Esophagus squamous epithelium (tissue), 5 donors: Measurements from ENCODE around the gene CEP112. TPM values are rescaled to one million over a fixed set of nuclear protein-coding genes. Genes with fewer than 3 reads are reported as not detected.
A peak's percentile ranks its signal among the peaks of the same experiment; 100 is the strongest.

Experiments used
- DNase-seq: peaks from one replicate; lab custom pipeline; 2025; lab: John Stamatoyannopoulos, UW
- H3K27ac ChIP-seq, 4 donors: fragments of 200-600 bp; sonication (generic); one replicate each; pipeline ENCODE4 v1.5.1; 2016 to 2019; ENCODE audit warnings: mild to moderate bottlenecking in 1 of 4
- H3K27me3 ChIP-seq, 4 donors: fragments of 200-600 bp; sonication (generic); 1 replicate in 3 of 4; 2 replicates in 1 of 4; pipeline versions ENCODE4 v1.5.1 to v1.6.0; 2017 to 2021; ENCODE audit warnings: antibody characterized with exemption in 1 of 4
- H3K36me3 ChIP-seq, 3 donors: fragments of 200-600 bp; sonication (generic); one replicate each; pipeline ENCODE4 v1.5.1; 2016 to 2019
- H3K4me1 ChIP-seq, 3 donors: fragments of 200-600 bp; sonication (generic); one replicate each; pipeline ENCODE4 v1.5.1; 2017 to 2019
- H3K4me3 ChIP-seq, 4 donors: fragments of 200-600 bp; sonication (generic); 1 replicate in 3 of 4; 2 replicates in 1 of 4; pipeline ENCODE4 v1.5.1; 2016 to 2019; ENCODE audit warnings: mild to moderate bottlenecking in 2 of 4, moderate library complexity in 1 of 4
- H3K9me3 ChIP-seq, 3 donors: fragments of 200-600 bp; sonication (generic); one replicate each; pipeline ENCODE4 v1.5.1; 2016 to 2019
- POLR2A ChIP-seq, 4 donors: fragments of 450-650 bp; IDR thresholded peaks; one replicate each; pipeline ENCODE4 v1.6.1; 2017; ENCODE audit warnings: antibody characterized with exemption in 4 of 4, mild to moderate bottlenecking in 4 of 4, moderate library complexity in 3 of 4
- WGBS, 2 donors: methylation state at CpG; one replicate each; pipeline ENCODE4 v1.1.5; 2018; 5-methylcytosine and 5-hydroxymethylcytosine counted together
- intact Hi-C: fragments of 100-400 bp; cut with DNase I; formaldehyde crosslinking; loops from one replicate; pipeline ENCODE4 v1.15.0; 2022
- total RNA-seq, 4 donors: library from RNA; depleted of rRNA; stranded (reverse); fragments of >200 nt; gene quantifications; one replicate each; pipeline ENCODE4 v1.1.0, GENCODE V29; 2016
- TF ChIP-seq, protein P1 (sequence below), 6 experiments: fragments of 450-650 bp in 4 of 6; fragments of 200-600 bp in 2 of 6; sonication (generic) in 2 of 6; IDR thresholded peaks; one replicate each; pipeline ENCODE4 v1.5.1; 2016 to 2019; ENCODE audit warnings: antibody characterized with exemption in 6 of 6, mild to moderate bottlenecking in 4 of 6, moderate library complexity in 4 of 6
- donor health status: DM: yes; HTN: yes; CAD: no.

The CEP112 gene
- total RNA-seq, 4 donors from 2014 or later: 2.5 to 10.9 (median 6.4) TPM

- Histone ChIP-seq H3K27ac (no peak overlapping the region), H3K9me3 (no peaks in the 10 kb centered on the region), H3K4me3 (no peak overlapping the region), H3K27me3 (no peaks in the 10 kb centered on the region), H3K4me1 (peaks cover 0 to 25% (median 9%) of the 10 kb centered on the region in 3 donors), H3K36me3 (no peaks in the 10 kb centered on the region)
- intact Hi-C loops: no loop called here
- DNase-seq: no peak
- 90 to 100% methylated on average over 1 to 2 of the region's 2 CpGs for WGBS, 2 donors
- no peak for TF ChIP-seq POLR2A (IDR thresholded peaks at IDR 0.05)
- TF ChIP-seq, protein P1, sequence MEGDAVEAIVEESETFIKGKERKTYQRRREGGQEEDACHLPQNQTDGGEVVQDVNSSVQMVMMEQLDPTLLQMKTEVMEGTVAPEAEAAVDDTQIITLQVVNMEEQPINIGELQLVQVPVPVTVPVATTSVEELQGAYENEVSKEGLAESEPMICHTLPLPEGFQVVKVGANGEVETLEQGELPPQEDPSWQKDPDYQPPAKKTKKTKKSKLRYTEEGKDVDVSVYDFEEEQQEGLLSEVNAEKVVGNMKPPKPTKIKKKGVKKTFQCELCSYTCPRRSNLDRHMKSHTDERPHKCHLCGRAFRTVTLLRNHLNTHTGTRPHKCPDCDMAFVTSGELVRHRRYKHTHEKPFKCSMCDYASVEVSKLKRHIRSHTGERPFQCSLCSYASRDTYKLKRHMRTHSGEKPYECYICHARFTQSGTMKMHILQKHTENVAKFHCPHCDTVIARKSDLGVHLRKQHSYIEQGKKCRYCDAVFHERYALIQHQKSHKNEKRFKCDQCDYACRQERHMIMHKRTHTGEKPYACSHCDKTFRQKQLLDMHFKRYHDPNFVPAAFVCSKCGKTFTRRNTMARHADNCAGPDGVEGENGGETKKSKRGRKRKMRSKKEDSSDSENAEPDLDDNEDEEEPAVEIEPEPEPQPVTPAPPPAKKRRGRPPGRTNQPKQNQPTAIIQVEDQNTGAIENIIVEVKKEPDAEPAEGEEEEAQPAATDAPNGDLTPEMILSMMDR (IDR thresholded peaks at IDR 0.05): no peak
Measured at GRCh38 chr17:65754081-65754480, 437.9 kb downstream of the CEP112 start.

- TF ChIP-seq, protein P1 (IDR thresholded peaks at IDR 0.05): no peak
- TF ChIP-seq POLR2A (IDR thresholded peaks at IDR 0.05): no peak
- no peak for DNase-seq
- no peak overlapping the region for H3K4me3 ChIP-seq
- H3K27me3 ChIP-seq: no peaks in the 10 kb centered on the region
- peaks cover 0 to 29% (median 9%) of the 10 kb centered on the region in 3 donors for H3K4me1 ChIP-seq
- H3K9me3 ChIP-seq: no peaks in the 10 kb centered on the region
- H3K36me3 ChIP-seq: no peaks in the 10 kb centered on the region
- WGBS, 2 donors: 47 to 49% methylated on average over 4 of the region's 4 CpGs
- H3K27ac ChIP-seq: no peak overlapping the region
- intact Hi-C loops: no loop called here
Measured at GRCh38 chr17:65753348-65753747, 438.6 kb downstream of the CEP112 start.

- Histone ChIP-seq H3K4me3 (no peak overlapping the region), H3K4me1 (peaks cover 0 to 29% (median 9%) of the 10 kb centered on the region in 3 donors), H3K27ac (peak overlapping the region in 2 of 4 donors; percentile 45 to 51), H3K27me3 (no peaks in the 10 kb centered on the region), H3K9me3 (no peaks in the 10 kb centered on the region), H3K36me3 (no peaks in the 10 kb centered on the region)
- intact Hi-C loops: no loop called here
- 50 to 62% methylated on average over 5 of the region's 5 CpGs for WGBS, 2 donors
- DNase-seq: no peak
- TF ChIP-seq, protein P1 (IDR thresholded peaks at IDR 0.05): no peak
- no peak for TF ChIP-seq POLR2A (IDR thresholded peaks at IDR 0.05)
Measured at GRCh38 chr17:65751263-65751662, 440.7 kb downstream of the CEP112 start.

DNA sequence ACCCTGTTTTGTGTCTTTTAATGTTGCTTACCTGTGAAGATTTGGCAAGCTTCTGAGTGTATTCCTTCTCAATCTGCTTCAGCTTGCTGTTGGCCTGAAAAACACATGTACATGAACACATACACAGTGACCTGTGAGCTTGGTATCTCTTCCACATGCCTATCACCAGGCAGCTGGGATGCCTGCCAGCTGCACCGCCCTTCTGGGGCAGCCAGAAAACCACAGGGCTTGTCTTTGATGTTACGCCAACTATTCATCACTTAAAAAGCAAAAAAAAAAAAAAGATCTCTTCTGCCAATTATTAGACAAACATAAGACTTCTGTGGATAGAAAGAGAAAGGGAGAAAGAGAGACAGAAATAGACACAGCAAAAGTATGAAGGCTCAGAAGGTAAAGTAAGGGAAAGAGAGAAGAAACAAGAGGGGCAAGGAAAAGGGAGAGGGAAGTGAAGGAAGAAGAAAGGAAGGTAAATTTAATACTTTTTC is 441.3 kb downstream of the CEP112 start:
- WGBS, 2 donors: 0% methylated on average over 2 of the region's 2 CpGs
- no peak overlapping the region for H3K4me3 ChIP-seq
- no peak for DNase-seq
- H3K27ac ChIP-seq: peak overlapping the region in 2 of 4 donors; percentile 45 to 51
- no peaks in the 10 kb centered on the region for H3K36me3 ChIP-seq
- H3K4me1 ChIP-seq: peaks cover 0 to 29% (median 9%) of the 10 kb centered on the region in 3 donors
- TF ChIP-seq, protein P1 (IDR thresholded peaks at IDR 0.05): no peak
- TF ChIP-seq POLR2A (IDR thresholded peaks at IDR 0.05): no peak
- intact Hi-C loops: no loop called here
- no peaks in the 10 kb centered on the region for H3K27me3 ChIP-seq
- no peaks in the 10 kb centered on the region for H3K9me3 ChIP-seq

DNA sequence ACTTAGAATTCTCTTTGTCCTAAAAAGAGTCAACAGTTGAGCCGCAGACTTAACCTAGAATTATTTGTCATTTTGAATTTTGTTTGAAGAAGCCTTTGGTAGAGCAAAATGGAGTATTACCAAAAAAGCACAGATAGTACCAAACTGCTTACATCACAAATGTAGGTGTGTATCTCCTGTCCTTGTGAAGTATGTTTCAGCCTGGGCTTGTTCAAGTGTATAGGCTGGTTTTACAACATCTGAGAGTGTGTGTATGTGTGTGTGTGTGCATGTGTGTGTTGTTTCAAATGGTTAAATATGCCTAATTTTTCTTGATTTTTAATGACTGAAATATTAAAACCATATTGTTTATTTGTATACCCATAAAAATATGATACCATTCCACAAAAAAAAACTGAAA is 441.8 kb downstream of the CEP112 start:
- WGBS, 2 donors: 30 to 48% methylated on average over 1 of the region's 1 CpG

More for the DNA sequence above, 441.8 kb downstream of the CEP112 start:
- no peak for DNase-seq
- H3K9me3 ChIP-seq: no peaks in the 10 kb centered on the region
- H3K36me3 ChIP-seq: no peaks in the 10 kb centered on the region
- no peak for TF ChIP-seq POLR2A (IDR thresholded peaks at IDR 0.05)
- TF ChIP-seq, protein P1 (IDR thresholded peaks at IDR 0.05): no peak
- H3K27me3 ChIP-seq: no peaks in the 10 kb centered on the region
- peak overlapping the region in 3 of 4 donors; percentile 9 to 51 (median 36) for H3K27ac ChIP-seq
- peaks cover 0 to 29% (median 9%) of the 10 kb centered on the region in 3 donors for H3K4me1 ChIP-seq
- intact Hi-C loops: no loop called here
- H3K4me3 ChIP-seq: no peak overlapping the region
